ENCODE measurements around the gene FCN3. TPM values are rescaled to one million over a fixed set of nuclear protein-coding genes. Genes with fewer than 3 reads are reported as not detected.

FCN3 gene
- total RNA-seq, 2 experiments from 2014 or later, result not detected

DNA sequence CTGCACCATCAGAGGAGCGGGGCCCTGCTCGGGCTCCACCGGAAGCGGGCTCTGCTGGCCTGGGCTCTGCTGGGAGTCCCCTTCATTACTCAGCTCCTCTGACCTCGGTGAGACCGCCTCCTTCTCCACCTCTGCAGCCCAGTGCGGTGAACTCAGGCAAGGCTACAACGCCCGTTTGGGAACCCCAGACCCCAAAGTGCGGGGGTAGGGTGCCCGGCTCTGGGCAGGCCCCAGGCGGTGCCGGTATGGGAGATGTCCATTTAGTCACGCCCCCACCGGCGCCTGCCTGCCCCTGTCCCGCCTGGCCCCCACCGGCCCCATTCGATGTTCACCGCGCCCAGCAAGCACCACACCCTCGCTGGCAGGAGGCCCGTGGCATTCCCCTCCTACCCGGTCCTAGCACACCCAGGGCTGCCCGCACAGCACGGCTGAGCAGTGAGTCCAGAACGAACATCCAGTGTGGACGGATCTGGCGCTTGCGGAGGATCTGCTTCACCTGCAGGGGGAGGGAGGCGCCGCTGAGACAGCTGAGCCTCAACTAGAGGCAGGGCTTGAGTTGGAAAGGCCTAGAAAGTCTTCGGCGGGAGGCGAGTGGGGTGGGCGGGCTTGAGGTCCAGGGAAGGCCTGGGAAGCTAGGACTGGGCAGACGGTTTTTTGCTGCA is 17.9 kb downstream of the FCN3 start:
- Mint-ChIP-seq H3K27me3 (no peaks in the 10 kb centered on the region), H3K9me3 (no peaks in the 10 kb centered on the region), H3K36me3 (ENCODE audit: low read depth) (peaks cover 5% of the 10 kb centered on the region), H3K4me1 (ENCODE audit: low read depth) (peaks cover 47% of the 10 kb centered on the region), H3K4me3 (peak overlapping the region; percentile 83), H3K27ac (peak overlapping the region; percentile 75)
- H3K4me1 ChIP-seq (ENCODE audit: insufficient read depth, low read length), result peaks cover 61% of the 10 kb centered on the region
- H3K27ac ChIP-seq (ENCODE audit: low read depth in 1 of 2, low read length in 2 of 2), result peak overlapping the region; percentile 22 to 31
- peak overlapping the region; percentile 57 for H3K4me3 ChIP-seq (ENCODE audit: low read length)
- CTCF ChIA-PET, result interaction anchor here (0.5 to 3.4 kb wide), 17 partner anchors 8 to 895 kb away, joined by 3 to 33 read pairs (median 5); partner anchors contain the start of genes CD164L2, MAP3K6, SLC9A1 and SYTL1
- POLR2A ChIA-PET, result interaction anchor here (0.6 to 5.0 kb wide), 12 partner anchors 8 to 1290 kb away, joined by 3 to 56 read pairs (median 4); partner anchors contain the start of genes AHDC1, MAP3K6, SYTL1 and TMEM222
- TF ChIP-seq, protein P1, sequence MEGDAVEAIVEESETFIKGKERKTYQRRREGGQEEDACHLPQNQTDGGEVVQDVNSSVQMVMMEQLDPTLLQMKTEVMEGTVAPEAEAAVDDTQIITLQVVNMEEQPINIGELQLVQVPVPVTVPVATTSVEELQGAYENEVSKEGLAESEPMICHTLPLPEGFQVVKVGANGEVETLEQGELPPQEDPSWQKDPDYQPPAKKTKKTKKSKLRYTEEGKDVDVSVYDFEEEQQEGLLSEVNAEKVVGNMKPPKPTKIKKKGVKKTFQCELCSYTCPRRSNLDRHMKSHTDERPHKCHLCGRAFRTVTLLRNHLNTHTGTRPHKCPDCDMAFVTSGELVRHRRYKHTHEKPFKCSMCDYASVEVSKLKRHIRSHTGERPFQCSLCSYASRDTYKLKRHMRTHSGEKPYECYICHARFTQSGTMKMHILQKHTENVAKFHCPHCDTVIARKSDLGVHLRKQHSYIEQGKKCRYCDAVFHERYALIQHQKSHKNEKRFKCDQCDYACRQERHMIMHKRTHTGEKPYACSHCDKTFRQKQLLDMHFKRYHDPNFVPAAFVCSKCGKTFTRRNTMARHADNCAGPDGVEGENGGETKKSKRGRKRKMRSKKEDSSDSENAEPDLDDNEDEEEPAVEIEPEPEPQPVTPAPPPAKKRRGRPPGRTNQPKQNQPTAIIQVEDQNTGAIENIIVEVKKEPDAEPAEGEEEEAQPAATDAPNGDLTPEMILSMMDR (IDR thresholded peaks at IDR 0.05), result no peak
- ATAC-seq (ENCODE audit: poor library complexity), result no peak
- intact Hi-C loops (cut with DNase I, micrococcal nuclease), result loop anchor here (1.0 to 2.0 kb wide), 4 partner anchors 14 to 39 kb away; partner anchors contain the start of genes GPR3 (in 1 of the 2) and SYTL1 (in 1 of the 2)
- H3K9me3 ChIP-seq (ENCODE audit: control insufficient read depth in 1 of 2, insufficient read depth in 1 of 2, low read length in 2 of 2), result no peaks in the 10 kb centered on the region
- peaks cover 6% of the 10 kb centered on the region for H3K36me3 ChIP-seq (ENCODE audit: insufficient read depth, low read length)
- no peaks in the 10 kb centered on the region for H3K27me3 ChIP-seq (ENCODE audit: control insufficient read depth in 1 of 2, insufficient read depth in 2 of 2, low read length in 2 of 2)
- peak in 8 of 14 experiments; percentile 10 to 77 (median 56) for DNase-seq

DNA sequence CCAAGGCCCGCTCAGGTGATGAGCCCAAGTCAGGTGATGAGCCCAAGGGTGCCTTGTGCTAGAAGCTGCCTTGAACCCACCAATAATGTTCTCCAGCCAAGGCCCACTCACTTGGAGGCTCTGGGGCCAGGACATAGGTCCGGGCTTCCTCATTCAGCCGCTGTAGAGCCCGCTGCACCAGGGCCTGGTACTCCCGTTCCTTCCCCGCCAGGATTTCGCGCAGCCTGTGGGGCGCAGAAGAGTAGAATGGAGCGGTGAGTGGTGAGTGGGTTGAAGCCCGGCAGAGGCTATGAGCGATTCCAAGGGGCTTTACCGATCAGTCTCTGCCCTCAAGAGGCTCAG is 18.4 kb downstream of the FCN3 start:
- Histone ChIP-seq H3K4me3 (ENCODE audit: low read length) (peak overlapping the region; percentile 57), H3K27ac (ENCODE audit: low read depth in 1 of 2, low read length in 2 of 2) (peak overlapping the region in 1 of 2 donors; percentile 22), H3K9me3 (ENCODE audit: control insufficient read depth in 1 of 2, insufficient read depth in 1 of 2, low read length in 2 of 2) (no peaks in the 10 kb centered on the region), H3K27me3 (ENCODE audit: control insufficient read depth in 1 of 2, insufficient read depth in 2 of 2, low read length in 2 of 2) (no peaks in the 10 kb centered on the region), H3K4me1 (ENCODE audit: insufficient read depth, low read length) (peaks cover 61% of the 10 kb centered on the region), H3K36me3 (ENCODE audit: insufficient read depth, low read length) (peaks cover 11% of the 10 kb centered on the region)
- ChIA-PET CTCF (interaction anchor here (2.1 to 3.4 kb wide), 4 partner anchors 10 to 39 kb away, joined by 12 to 33 read pairs (median 24); partner anchors contain the start of genes MAP3K6 and SYTL1), POLR2A (interaction anchor here (0.6 to 5.0 kb wide), 5 partner anchors 10 to 733 kb away, joined by 3 to 56 read pairs (median 13); partner anchors contain the start of genes MAP3K6 and SYTL1)
- TF ChIP-seq, protein P1 (IDR thresholded peaks at IDR 0.05), result no peak
- intact Hi-C loops (cut with DNase I, micrococcal nuclease), result loop anchor here in 1 of 2 experiments (2.0 kb wide), 1 partner anchor 13 kb away; the partner anchor contains the start of gene SYTL1
- Mint-ChIP-seq H3K9me3 (no peaks in the 10 kb centered on the region), H3K4me3 (peak overlapping the region; percentile 65), H3K27ac (peak overlapping the region; percentile 75), H3K27me3 (no peaks in the 10 kb centered on the region), H3K4me1 (ENCODE audit: low read depth) (peaks cover 47% of the 10 kb centered on the region), H3K36me3 (ENCODE audit: low read depth) (peaks cover 9% of the 10 kb centered on the region)
- ATAC-seq (ENCODE audit: poor library complexity) (no peak), DNase-seq (no peak)

DNA sequence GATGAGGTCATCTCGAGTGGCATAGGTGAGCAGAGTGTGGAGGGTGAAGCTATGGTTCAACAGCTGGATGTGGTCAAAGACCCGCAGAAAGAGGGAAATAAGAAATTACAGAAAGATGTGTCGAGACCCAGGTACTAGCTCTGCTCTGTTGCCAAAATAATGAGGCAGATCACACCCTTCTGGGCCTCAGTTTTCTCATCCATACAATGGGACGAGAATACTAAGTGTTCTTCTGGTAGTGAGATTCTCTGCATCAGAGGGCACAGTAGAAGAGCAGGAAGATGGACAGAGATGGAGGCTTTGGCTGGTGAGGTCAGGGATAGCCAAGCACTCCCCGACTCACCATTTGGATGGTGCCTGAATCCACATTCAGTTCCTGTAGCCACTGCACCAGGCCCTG is 18.9 kb downstream of the FCN3 start:
- Mint-ChIP-seq H3K4me1 (ENCODE audit: low read depth) (peaks cover 46% of the 10 kb centered on the region), H3K27me3 (no peaks in the 10 kb centered on the region), H3K36me3 (ENCODE audit: low read depth) (peaks cover 9% of the 10 kb centered on the region), H3K4me3 (peak overlapping the region; percentile 65), H3K9me3 (no peaks in the 10 kb centered on the region), H3K27ac (peak overlapping the region; percentile 75)
- Histone ChIP-seq H3K4me3 (ENCODE audit: low read length) (no peak overlapping the region), H3K36me3 (ENCODE audit: insufficient read depth, low read length) (peaks cover 16% of the 10 kb centered on the region), H3K27me3 (ENCODE audit: control insufficient read depth in 1 of 2, insufficient read depth in 2 of 2, low read length in 2 of 2) (no peaks in the 10 kb centered on the region), H3K4me1 (ENCODE audit: insufficient read depth, low read length) (peaks cover 56% of the 10 kb centered on the region), H3K27ac (ENCODE audit: low read depth in 1 of 2, low read length in 2 of 2) (no peak overlapping the region), H3K9me3 (ENCODE audit: control insufficient read depth in 1 of 2, insufficient read depth in 1 of 2, low read length in 2 of 2) (no peaks in the 10 kb centered on the region)
- POLR2A ChIA-PET, result interaction anchor here (0.6 to 5.0 kb wide), 4 partner anchors 10 to 732 kb away, joined by 3 to 56 read pairs (median 22); partner anchors contain the start of genes MAP3K6 and SYTL1
- ATAC-seq (ENCODE audit: poor library complexity) (no peak), DNase-seq (no peak)
- CTCF ChIA-PET, result interaction anchor here (0.8 to 3.4 kb wide), 3 partner anchors 11 to 59 kb away, joined by 3 to 33 read pairs (median 18); partner anchors contain the start of gene MAP3K6
- intact Hi-C loops (cut with DNase I, micrococcal nuclease), result loop anchor here in 1 of 2 experiments (2.0 kb wide), 1 partner anchor 13 kb away; the partner anchor contains the start of gene SYTL1
- TF ChIP-seq, protein P1 (IDR thresholded peaks at IDR 0.05), result no peak
